Neural cell (in vitro differentiated cells): ENCODE data around the gene CFAP161. TPM values are rescaled to one million over a fixed set of nuclear protein-coding genes. Genes with fewer than 3 reads are reported as not detected.
"Not testable (repeated sequence)": the region's sequence is repeated elsewhere in the genome, so short reads cannot be mapped to it uniquely, and the experiment has no call there.

Source experiments
- H2AFZ ChIP-seq: fragments of 200-600, 300-800 bp; sonication (generic), shearing (Covaris generic); 2 replicates; pipeline ENCODE4 v1.6.0; 2014; ENCODE audit warnings: low read depth, mild to moderate bottlenecking, antibody characterized with exemption, low read length, moderate library complexity
- H3F3A ChIP-seq: fragments of 200-600 bp; shearing (Covaris generic); 2 replicates; pipeline ENCODE4 v1.6.1; 2016; ENCODE audit warnings: mild to moderate bottlenecking, moderate library complexity, mixed read lengths, antibody characterized with exemption, low read length; ENCODE audit not compliant: insufficient read depth, poor library complexity, severe bottlenecking
- H3K27ac ChIP-seq: fragments of 200-600, 300-800 bp; sonication (generic), shearing (Covaris generic); 2 replicates; pipeline ENCODE4 v1.5.1; 2014; ENCODE audit warnings: mild to moderate bottlenecking, low read length, moderate library complexity
- H3K27me3 ChIP-seq: fragments of 300-800, 200-600 bp; sonication (generic), shearing (Covaris generic); 2 replicates; pipeline ENCODE4 v1.6.0; 2014; ENCODE audit warnings: mild to moderate bottlenecking, low read depth, low read length, moderate library complexity; ENCODE audit not compliant: insufficient read depth
- H3K36me3 ChIP-seq: fragments of 300-800, 200-600 bp; sonication (generic), shearing (Covaris generic); 2 replicates; pipeline ENCODE4 v1.5.1; 2014; ENCODE audit warnings: mild to moderate bottlenecking, antibody characterized with exemption, low read length, moderate library complexity; ENCODE audit not compliant: insufficient read depth
- H3K4me2 ChIP-seq: fragments of 300-800, 200-600 bp; sonication (generic), shearing (Covaris generic); 2 replicates; pipeline ENCODE4 v1.6.0; 2014; ENCODE audit warnings: mild to moderate bottlenecking, low read length
- H3K4me3 ChIP-seq: fragments of 300-800, 200-600 bp; sonication (generic), shearing (Covaris generic); 2 replicates; pipeline ENCODE4 v1.5.1; 2014; ENCODE audit warnings: mild to moderate bottlenecking, low read length, moderate library complexity
- H3K79me2 ChIP-seq: fragments of 200-600 bp; shearing (Covaris generic); replicated peaks from 2 replicates; pipeline ENCODE4 v1.6.0; 2014; ENCODE audit warnings: mild to moderate bottlenecking, low read length, moderate library complexity; ENCODE audit not compliant: insufficient read depth
- H3K9ac ChIP-seq: fragments of 300-800, 200-600 bp; sonication (generic), shearing (Covaris generic); 2 replicates; pipeline ENCODE4 v1.6.1; 2016; ENCODE audit warnings: mild to moderate bottlenecking, low read length, mixed read lengths
- H3K9me2 ChIP-seq: fragments of 200-600 bp; shearing (Covaris generic); 2 replicates; pipeline ENCODE4 v1.6.1; 2016; ENCODE audit warnings: mild to moderate bottlenecking, low read length, mixed read lengths; ENCODE audit not compliant: insufficient read depth
- H3K9me3 ChIP-seq: fragments of 200-600, 300-800 bp; sonication (generic), shearing (Covaris generic); 2 replicates; pipeline ENCODE4 v1.6.1; 2016; ENCODE audit warnings: mild to moderate bottlenecking, mixed run types, low read length, moderate library complexity, mixed read lengths
- H4K20me1 ChIP-seq: fragments of 200-600 bp; shearing (Covaris generic); 2 replicates; pipeline ENCODE4 v1.6.1; 2016; ENCODE audit warnings: mild to moderate bottlenecking, mixed run types; ENCODE audit not compliant: insufficient read depth
- CTCF ChIP-seq: fragments of 450-650 bp; IDR thresholded peaks from 2 replicates; pipeline ENCODE4 v1.5.1; 2014; ENCODE audit warnings: antibody characterized with exemption, mild to moderate bottlenecking, moderate library complexity; ENCODE audit not compliant: poor library complexity, severe bottlenecking
- EP300 ChIP-seq: fragments of 450-650 bp; conservative IDR thresholded peaks from 2 replicates; pipeline ENCODE4 v1.6.1; 2014; ENCODE audit warnings: antibody characterized with exemption, mild to moderate bottlenecking, moderate library complexity; ENCODE audit not compliant: poor library complexity, severe bottlenecking
- EZH2 ChIP-seq: fragments of 200-600, 300-800 bp; shearing (Covaris generic), sonication (generic); IDR thresholded peaks from 2 replicates; pipeline ENCODE4 v1.6.1; 2014; ENCODE audit warnings: antibody characterized with exemption, low read length, borderline replicate concordance, mild to moderate bottlenecking; ENCODE audit not compliant: insufficient read depth, poor library complexity, severe bottlenecking
- MXI1 ChIP-seq: fragments of 450-650 bp; conservative IDR thresholded peaks from 2 replicates; pipeline ENCODE4 v1.6.1; 2014; ENCODE audit warnings: antibody characterized with exemption, mild to moderate bottlenecking; ENCODE audit not compliant: poor library complexity, severe bottlenecking
- POLR2AphosphoS5 ChIP-seq: IDR thresholded peaks from 2 replicates; pipeline ENCODE4 v1.6.1; 2012
- RAD21 ChIP-seq: fragments of 450-650 bp; conservative IDR thresholded peaks from 2 replicates; pipeline ENCODE4 v1.6.1; 2014; ENCODE audit warnings: antibody characterized with exemption, mild to moderate bottlenecking, moderate library complexity
- REST ChIP-seq: IDR thresholded peaks from 2 replicates; pipeline ENCODE4 v1.6.1; 2012; ENCODE audit warnings: borderline replicate concordance
- SMC3 ChIP-seq: fragments of 450-650 bp; conservative IDR thresholded peaks from 2 replicates; pipeline ENCODE4 v1.6.1; 2014; ENCODE audit warnings: antibody characterized with exemption, mild to moderate bottlenecking, moderate library complexity; ENCODE audit not compliant: poor library complexity
- TAF1 ChIP-seq: IDR thresholded peaks from 2 replicates; pipeline ENCODE4 v1.6.1; 2012; ENCODE audit warnings: low read depth
- polyA plus RNA-seq: library from polyadenylated mRNA; depleted of rRNA; stranded (reverse); fragments of >200 nt; gene quantifications from 2 replicates; pipeline ENCODE4 v1.2.3, GENCODE V29; 2014

CFAP161 gene
- polyA plus RNA-seq, 1 donor from 2014 or later = not detected

- Histone ChIP-seq H4K20me1 (no peaks in the 10 kb centered on the region), H3K9ac (no peak overlapping the region), H3K9me3 (no peaks in the 10 kb centered on the region), H2AFZ (no peak overlapping the region), H3K79me2 (no peaks in the 10 kb centered on the region), H3K36me3 (no peaks in the 10 kb centered on the region), H3K9me2 (no peaks in the 10 kb centered on the region), H3K27me3 (no peaks in the 10 kb centered on the region), H3K4me2 (no peak overlapping the region), H3K27ac (no peak overlapping the region), H3F3A (no peaks in the 10 kb centered on the region), H3K4me3 (no peak overlapping the region)
- TF ChIP-seq REST (no peak), SMC3 (no peak), POLR2AphosphoS5 (no peak), RAD21 (no peak), TAF1 (no peak), EP300 (no peak), MXI1 (no peak), CTCF (no peak), EZH2 (no peak)
Observed at GRCh38 chr15:81120069-81120468, 14.0 kb upstream of the CFAP161 start.

GRCh38 chr15:81126892-81127291 is 7.2 kb upstream of the CFAP161 start:
- Histone ChIP-seq H3K79me2 (no peaks in the 10 kb centered on the region), H3K27me3 (no peaks in the 10 kb centered on the region), H3K4me3 (no peak overlapping the region), H3K27ac (no peak overlapping the region), H4K20me1 (no peaks in the 10 kb centered on the region), H3K9me2 (no peaks in the 10 kb centered on the region), H3F3A (no peaks in the 10 kb centered on the region), H3K9me3 (no peaks in the 10 kb centered on the region), H3K9ac (no peak overlapping the region), H3K36me3 (no peaks in the 10 kb centered on the region), H3K4me2 (no peak overlapping the region), H2AFZ (no peak overlapping the region)
- TF ChIP-seq MXI1 (no peak), POLR2AphosphoS5 (no peak), EZH2 (no peak), RAD21 (no peak), REST (no peak), SMC3 (no peak), EP300 (no peak), CTCF (no peak), TAF1 (no peak)

- not testable (repeated sequence) for H3K27ac ChIP-seq, H3K9ac ChIP-seq, H4K20me1 ChIP-seq, H3K79me2 ChIP-seq, H3K9me3 ChIP-seq, H2AFZ ChIP-seq, H3K4me3 ChIP-seq, H3K27me3 ChIP-seq, H3K36me3 ChIP-seq, H3F3A ChIP-seq, H3K9me2 ChIP-seq, H3K4me2 ChIP-seq
Observed at GRCh38 chr15:81141478-81141877, 7.4 kb downstream of the CFAP161 start.
